GM23338 (cell line): ENCODE data around the gene GIMAP5.

Experiments used
- CREB1 ChIP-seq: fragments of 250-450 bp; sonication (Bioruptor Pico); IDR thresholded peaks from 2 replicates; pipeline ENCODE4 v1.5.0; 2020; ENCODE audit warnings: low read depth, mild to moderate bottlenecking, moderate library complexity
- ETS1 ChIP-seq: IDR thresholded peaks from 2 replicates; pipeline ENCODE4 v1.6.1; 2016; ENCODE audit warnings: antibody characterized with exemption
- EZH2phosphoT487 ChIP-seq: fragments of 200-600 bp; sonication (generic); IDR thresholded peaks from one replicate; pipeline ENCODE4 v1.8.1; 2018; ENCODE audit warnings: antibody characterized with exemption; ENCODE audit not compliant: unreplicated experiment
- POLR2AphosphoS5 ChIP-seq: IDR thresholded peaks from 2 replicates; pipeline ENCODE4 v1.6.1; 2016; ENCODE audit warnings: antibody characterized with exemption, low read depth
- STAT1 ChIP-seq: IDR thresholded peaks from one replicate; pipeline ENCODE4 v1.6.1; 2016; ENCODE audit warnings: antibody characterized with exemption; ENCODE audit not compliant: unreplicated experiment
- TF ChIP-seq, protein P1 (sequence below), 2 experiments: fragments of 200-600 bp in 1 of 2; sonication (generic) in 1 of 2; conservative IDR thresholded peaks; 2 replicates each; pipeline versions ENCODE4 v1.5.1 to v1.6.1; 2016 to 2017; ENCODE audit warnings: antibody characterized with exemption in 2 of 2, low read depth in 2 of 2, mild to moderate bottlenecking in 2 of 2, moderate library complexity in 1 of 2

- TF ChIP-seq ETS1, result no peak
- TF ChIP-seq, protein P1, sequence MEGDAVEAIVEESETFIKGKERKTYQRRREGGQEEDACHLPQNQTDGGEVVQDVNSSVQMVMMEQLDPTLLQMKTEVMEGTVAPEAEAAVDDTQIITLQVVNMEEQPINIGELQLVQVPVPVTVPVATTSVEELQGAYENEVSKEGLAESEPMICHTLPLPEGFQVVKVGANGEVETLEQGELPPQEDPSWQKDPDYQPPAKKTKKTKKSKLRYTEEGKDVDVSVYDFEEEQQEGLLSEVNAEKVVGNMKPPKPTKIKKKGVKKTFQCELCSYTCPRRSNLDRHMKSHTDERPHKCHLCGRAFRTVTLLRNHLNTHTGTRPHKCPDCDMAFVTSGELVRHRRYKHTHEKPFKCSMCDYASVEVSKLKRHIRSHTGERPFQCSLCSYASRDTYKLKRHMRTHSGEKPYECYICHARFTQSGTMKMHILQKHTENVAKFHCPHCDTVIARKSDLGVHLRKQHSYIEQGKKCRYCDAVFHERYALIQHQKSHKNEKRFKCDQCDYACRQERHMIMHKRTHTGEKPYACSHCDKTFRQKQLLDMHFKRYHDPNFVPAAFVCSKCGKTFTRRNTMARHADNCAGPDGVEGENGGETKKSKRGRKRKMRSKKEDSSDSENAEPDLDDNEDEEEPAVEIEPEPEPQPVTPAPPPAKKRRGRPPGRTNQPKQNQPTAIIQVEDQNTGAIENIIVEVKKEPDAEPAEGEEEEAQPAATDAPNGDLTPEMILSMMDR (conservative IDR thresholded peaks at IDR 0.05; ENCODE audit: low read depth in 2 of 2), result no peak; a peak in 1 of 4 replicates
- no peak for TF ChIP-seq STAT1
- TF ChIP-seq CREB1 (CRISPR knock-in tag), result no peak
- no peak for TF ChIP-seq POLR2AphosphoS5
- no peak for TF ChIP-seq EZH2phosphoT487
Observed at GRCh38 chr7:150739033-150739432, 1.8 kb downstream of the GIMAP5 start.
